HG03558 (cell line): ENCODE data around the gene SMIM35.
A peak's percentile ranks its signal among the peaks of the same experiment; 100 is the strongest.
"Not testable (repeated sequence)": the region's sequence is repeated elsewhere in the genome, so short reads cannot be mapped to it uniquely, and the experiment has no call there.

Source experiments
- ATAC-seq: cut with Tn5 transposase; IDR thresholded peaks from one replicate; pipeline ENCODE4 v1.9.1; 2021; ENCODE audit warnings: moderate number of reproducible peaks; ENCODE audit not compliant: unreplicated experiment; ENCODE audit errors: extremely low read depth

The SMIM35 gene

DNA sequence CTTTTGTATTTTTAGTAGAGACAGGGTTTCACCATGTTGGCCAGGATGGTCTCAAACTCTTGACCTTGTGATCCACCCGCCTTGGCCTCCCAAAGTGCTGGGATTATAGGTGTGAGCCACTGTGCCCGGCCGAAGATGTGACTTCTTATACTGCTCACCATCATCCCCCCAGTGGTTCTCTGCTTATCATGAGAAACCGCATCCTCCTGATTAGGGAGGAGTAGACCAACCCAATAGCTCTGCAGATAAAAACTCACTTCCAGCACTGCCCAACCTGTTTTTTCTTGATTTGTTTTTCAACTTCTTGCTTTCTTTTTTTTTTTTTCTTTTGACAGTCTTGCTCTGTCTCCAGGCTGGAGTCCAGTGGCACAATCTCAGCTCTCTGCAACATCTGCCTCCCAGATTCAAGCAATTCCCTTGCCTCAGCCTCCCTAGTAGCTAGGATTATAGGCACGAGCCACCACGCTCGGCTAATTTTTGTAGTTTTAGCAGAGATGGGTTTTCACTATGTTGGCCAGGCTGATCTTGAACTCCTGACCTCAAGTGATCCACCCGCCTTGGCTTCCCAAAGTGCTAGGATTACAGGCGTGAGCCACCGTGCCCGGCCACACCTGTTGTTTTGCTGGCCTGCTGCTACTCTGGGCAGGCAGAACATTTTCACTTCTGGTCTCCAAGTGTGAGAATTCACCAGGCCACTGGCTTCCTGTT is 79.0 kb downstream of the SMIM35 start:
- not testable (repeated sequence) for ATAC-seq

DNA sequence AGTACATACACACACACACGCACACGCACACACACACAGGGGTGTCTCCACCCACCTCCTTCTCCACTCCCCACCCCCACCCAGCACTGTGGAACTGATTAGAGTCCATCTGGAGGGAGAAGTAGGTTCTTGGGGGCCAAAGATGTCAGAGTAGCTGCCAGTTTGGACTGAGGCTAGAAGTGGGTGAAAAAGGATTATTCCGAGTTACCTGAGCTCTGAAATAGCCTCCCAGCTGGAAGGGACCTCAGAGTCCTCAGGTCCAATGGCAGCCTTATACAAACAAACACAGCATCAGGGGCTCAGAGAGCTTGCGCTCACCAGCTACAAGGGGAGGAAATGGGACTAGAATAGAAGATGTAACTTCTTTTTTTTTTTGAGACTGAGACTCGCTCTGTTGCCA is 79.7 kb downstream of the SMIM35 start:
- ATAC-seq = no peak

DNA sequence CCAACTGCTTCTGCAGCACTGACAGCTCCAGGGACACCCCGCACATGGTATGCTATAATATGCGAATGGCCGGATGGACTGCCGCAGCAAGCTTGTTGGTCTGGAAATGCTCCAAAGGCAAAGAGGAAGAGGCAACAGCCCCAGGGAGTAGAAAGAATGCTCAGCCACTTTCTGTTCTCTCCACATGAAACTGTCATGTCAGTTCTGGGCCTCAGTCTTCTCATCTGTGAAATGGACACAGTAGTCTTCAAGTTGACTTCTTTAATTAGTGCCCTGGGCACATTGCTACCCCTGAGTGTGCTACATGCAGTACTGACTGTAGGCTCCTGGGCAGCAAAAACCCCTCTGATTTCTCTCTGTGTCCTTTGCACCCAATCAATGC is 80.6 kb downstream of the SMIM35 start:
- no peak for ATAC-seq

DNA sequence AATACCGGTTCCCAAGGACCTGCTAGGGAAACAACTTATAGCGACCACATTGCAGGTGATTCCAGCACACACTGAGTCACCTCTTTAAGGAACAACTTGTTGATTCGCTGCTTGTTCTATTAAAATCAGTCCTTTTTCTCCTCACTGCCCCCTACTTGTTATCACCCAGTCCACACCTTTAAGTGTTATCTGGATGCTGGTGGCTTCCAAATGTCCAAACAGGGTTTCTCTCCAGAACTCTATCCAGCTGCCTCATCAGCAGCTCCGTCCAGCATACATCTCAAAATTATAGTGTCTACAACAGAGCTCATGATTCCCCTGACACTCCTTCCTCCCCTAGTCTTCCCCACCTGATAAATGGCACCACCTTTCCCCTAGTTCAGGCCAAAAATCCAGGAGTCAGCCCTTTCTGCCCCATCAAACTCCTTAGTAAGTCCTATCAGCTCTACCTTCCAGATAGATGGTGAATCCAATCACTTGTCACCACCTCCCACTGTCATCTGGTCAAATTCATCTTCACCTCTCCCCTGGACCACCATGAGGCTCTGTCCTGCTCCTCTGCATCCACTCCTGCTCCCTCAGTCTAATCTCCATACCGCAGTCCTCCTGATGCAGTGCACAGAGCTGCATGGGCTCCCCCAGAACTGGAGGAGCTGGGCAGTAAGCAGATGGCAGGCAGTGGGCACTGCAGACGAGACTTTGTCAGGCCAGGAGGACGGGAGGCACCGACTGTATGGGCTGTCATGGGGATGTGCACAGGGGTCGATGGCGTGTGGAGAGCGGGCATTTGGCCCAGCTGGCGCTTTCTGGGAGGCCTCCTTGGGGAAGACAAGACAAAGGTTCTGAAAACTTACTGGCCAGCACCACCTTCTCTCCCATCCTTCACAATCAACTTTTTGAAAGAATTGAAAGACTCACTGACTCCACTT is 81.3 kb downstream of the SMIM35 start:
- ATAC-seq = no peak

DNA sequence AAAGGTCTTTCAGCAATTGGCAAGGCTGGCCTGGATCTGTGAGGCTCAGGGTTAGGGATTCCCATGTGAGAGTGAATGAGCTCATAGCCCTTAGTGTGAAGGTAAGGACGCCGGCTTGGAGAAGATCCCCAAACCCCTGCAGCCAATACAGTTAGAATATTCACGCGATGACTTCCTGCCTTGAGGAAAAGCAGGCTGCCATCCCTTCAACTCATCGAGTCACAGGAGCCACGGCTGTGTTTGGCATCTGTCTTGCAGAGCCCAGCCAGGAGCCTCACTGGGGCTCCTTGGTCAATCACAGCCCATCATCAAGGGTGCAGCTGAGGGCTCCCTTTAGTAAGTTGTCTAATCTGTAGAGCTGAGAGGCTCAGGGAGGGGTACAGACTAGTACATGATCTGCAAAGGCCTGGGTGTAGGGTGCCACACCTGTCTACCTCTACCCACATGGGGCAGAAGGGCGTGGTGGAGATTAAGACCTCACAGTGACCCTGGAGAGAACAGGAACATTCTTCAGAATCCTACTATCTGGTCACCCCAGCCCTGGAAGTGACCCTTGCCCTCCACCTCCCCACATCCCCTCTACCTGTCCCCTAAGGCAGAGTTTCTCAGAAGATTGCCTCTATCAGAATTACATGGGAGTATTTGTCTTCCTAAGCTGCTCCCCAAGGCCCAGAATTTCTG is 82.1 kb downstream of the SMIM35 start:
- ATAC-seq = no peak

DNA sequence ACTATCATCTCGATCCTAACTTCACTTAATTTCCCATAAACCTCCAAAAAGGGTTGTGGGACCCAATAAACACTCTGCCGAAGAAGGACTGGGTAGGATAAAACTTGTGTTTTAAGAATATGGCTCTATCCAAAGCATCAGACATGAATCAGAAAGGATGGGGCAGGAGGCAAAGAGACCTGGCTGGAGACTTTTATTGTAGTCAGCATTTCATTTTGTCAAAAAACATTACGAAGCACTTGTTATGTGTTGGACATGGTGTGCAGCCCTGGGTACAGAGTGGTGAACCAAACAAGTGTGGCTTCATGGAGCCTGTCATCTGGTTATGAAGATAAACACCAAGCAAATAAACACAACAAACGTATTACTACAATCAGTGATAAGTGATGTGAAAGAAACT is 83.3 kb downstream of the SMIM35 start:
- ATAC-seq = no peak

DNA sequence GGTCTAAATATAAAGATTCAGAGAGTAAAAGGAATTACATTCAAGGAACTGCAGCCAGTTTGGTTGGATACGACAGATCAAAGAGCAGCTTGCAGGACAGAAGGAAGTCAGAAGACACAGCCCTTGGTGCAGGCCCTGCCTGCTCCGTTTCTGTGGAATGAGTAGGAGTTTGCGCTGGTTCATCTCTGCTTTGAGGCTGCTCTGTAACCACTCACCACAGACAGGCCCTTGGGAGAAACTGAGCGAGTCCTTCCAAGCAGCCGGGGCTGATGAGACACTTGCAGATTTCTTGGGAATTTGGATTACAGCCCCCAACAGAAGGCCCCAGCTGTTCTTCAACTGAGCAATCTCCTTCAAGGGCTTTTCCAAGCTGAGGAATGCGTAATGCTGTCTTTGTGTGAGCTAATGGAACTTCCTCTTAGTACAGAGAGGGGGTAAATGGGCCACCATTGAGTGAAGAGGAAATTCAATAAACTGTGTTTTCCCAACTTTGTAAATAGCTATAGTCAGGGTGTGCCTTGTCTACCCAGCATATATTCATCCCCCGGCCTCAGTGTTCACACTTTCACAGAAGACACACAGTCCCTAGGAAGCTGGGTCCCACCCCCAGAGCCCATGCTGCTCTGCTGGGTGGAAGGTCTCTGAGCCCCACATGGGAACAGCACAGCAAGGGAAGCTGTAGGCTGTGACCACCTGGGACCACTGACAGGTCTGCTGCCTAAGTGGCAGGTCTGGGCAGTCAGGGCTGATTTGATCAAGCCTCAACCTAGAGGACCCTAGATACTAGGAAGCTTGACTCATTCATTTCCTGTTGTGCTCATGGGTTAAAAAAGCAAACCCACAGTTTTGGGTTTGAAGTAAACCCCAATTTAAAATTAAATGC is 84.0 kb downstream of the SMIM35 start:
- no peak for ATAC-seq

DNA sequence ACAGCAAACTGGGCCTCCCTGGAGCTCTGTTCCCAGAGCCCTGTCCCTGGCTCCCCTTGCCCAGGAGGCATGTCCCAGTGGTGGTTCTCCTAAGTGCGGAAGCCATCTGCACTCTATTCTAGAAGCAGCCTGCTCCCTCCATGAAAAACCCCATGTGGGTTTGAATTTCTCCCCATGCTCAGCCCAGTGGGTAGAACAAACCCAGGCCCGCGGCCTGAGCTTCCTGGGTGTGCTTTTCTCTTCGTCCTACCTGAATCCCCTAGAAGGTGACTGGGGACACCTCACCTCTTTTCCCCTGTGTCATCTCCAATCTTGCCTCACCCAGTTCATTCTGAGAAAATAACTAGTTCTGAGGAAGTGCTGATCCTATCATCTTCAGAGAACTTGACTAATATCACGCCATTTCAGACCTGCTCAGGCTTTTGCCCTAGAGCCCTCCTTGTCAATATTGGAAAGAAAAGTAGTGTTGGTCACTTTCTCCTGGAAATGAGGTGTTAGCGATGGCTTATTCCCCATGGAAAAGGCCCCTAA is 84.7 kb downstream of the SMIM35 start:
- ATAC-seq = no peak

DNA sequence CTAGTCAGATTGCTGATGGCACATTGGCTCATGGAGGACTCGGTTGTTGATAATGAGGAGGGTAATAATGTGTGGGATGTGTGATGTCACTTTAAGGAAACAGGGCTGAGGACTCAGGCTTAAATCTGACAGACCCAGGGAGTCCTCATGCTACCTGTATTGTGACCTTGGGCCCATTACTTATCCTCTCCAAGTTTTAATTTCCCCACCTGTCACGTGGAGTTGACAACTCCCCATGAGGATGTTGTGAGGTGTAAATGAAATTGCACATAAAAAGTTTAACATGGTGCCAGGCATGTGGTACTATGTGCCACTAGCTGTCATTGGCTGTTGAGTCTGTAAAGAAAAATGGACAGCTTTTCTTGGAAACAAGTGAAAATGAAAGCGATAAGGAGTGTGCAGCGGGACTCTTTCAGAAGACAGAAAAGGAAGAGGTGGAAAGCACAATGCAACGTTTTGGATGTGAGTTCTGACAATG is 85.2 kb downstream of the SMIM35 start:
- ATAC-seq = no peak

DNA sequence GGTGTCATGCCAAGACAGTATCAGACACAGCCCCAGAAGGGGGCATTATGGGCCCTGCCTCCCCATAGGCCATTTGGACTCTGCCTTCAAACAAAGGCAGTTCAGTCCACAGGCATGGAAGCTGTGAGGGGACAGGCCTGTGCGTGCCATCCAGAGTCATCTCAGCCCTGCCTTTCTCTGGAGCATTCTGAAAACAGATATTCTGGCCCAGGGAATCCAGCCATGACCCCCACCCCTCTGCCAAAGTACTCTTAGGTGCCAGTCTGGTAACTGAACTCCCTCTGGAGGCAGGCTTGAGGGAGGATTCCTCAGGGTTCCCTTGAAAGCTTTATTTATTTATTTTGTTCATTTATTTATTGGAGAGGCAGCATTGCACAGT is 85.9 kb downstream of the SMIM35 start:
- no peak for ATAC-seq

DNA sequence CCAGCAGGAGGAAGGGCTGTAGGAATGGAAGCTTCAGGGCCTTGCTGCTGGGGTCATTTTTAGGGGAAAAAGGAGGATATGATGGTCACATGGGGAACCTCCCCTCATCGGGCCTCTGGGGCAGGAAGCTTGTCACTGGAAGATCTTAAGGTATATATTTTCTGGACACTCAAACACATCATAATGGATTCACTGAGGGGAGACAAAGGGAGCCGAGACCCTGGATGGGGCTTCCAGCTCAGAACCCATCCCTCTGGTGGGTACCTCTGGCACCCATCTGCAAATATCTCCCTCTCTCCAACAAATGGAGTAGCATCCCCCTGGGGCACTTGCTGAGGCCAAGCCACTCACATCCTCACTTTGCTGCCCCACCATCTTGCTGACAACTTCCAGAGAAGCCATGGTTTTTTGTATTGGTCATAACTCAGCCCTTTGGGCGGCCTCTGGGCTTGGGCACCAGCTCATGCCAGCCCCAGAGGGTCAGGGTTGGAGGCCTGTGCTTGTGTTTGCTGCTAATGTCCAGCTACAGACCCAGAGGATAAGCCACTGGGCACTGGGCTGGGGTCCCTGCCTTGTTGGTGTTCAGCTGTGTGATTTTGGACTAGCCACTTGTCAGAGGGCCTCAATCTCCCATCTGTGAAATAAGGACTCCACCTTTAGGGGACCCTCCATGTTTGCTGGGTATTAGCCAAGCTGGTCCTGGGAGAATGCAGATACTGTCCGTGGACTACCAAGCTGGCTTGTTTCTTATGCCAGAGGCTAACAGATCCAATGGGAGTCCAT is 86.5 kb downstream of the SMIM35 start:
- no peak for ATAC-seq

DNA sequence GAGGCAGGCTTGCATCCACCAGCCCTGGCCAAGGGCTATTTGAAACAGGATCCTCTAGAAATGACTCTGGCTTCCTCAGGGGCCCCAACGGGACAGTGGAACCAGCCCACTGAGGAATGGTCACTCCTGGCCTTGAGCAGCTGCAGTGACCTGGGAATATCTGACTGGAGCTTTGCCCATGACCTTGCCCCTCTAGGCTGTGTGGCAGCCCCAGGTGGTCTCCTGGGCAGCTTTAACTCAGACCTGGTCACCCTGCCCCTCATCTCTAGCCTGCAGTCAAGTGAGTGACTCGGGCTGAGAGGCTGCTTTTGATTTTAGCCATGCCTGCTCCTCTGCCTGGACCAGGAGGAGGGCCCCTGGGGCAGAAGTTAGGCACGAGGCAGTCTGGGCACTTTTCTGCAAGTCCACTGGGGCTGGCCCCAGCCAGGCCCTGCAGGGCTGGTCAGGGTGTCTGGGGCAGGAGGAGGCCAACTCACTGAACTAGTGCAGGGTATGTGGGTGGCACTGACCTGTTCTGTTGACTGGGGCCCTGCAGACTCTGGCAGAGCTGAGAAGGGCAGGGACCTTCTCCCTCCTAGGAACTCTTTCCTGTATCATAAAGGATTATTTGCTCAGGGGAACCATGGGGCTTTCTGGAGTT is 87.3 kb downstream of the SMIM35 start:
- no peak for ATAC-seq

DNA sequence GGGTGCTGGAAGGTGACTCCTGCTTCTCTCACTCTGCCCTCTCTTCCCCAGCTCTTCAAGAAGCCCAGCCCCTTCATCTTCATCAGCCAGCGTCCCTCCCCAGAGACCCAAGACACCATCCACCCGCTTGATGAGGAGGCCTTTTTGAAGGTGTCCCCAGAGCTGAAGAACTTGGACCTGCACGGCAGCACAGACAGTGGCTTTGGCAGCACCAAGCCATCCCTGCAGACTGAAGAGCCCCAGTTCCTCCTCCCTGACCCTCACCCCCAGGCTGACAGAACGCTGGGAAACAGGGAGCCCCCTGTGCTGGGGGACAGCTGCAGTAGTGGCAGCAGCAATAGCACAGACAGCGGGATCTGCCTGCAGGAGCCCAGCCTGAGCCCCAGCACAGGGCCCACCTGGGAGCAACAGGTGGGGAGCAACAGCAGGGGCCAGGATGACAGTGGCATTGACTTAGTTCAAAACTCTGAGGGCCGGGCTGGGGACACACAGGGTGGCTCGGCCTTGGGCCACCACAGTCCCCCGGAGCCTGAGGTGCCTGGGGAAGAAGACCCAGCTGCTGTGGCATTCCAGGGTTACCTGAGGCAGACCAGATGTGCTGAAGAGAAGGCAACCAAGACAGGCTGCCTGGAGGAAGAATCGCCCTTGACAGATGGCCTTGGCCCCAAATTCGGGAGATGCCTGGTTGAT is 88.0 kb downstream of the SMIM35 start:
- no peak for ATAC-seq

DNA sequence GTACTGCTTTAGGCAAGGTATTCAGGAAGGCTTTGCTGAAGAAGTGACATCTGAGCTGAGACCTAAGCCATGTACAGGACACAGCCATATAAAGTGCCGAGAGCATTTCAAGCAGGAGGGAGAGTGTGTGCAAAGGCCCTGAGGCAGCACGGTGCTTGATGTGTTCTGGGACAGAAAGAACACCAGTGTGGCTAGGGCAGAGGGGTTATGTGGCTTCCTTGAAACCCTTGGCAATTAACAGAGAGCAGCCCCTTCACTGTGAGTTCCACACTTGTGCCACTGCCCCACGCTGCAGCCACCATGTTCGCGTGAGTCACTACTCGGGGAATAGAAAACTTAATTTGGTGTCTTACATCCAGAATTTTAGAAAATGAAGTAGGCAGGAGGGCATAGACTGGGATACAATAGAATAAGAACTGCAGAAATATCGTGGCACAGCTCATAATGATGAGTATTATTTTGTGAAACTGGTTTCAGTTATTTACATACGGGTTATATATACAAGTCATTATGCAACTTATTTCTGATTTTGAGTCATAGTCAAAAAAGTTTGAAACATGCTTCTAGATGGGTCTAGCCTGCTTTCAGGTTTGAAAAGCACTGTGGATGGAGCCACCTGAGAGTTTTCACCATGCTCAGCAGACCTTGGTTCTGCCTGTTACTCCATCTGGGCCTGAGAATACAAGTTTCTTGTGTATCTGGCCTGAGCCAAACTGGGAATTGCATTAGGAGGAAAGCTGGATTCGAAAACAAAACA is 88.8 kb downstream of the SMIM35 start:
- ATAC-seq = peak; percentile 53

DNA sequence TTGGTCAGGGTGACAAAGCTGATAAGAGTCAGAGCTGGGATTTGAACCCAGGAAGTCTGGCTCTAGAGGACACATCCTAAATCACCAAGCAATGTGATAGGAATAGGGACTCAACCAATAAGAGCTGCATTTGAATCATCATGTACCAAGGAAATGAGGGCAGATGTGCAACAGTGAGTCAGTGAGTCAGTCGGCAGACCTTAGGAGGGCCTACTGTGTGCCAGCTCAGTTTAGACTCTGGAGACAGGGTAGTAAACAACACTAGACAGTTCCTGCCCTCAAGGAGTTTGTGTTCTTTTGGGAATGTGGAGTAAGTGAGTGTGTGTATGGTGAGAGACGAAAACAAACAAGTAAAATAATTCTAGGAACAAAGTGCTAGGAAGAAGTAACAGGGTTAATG is 89.4 kb downstream of the SMIM35 start:
- no peak for ATAC-seq

DNA sequence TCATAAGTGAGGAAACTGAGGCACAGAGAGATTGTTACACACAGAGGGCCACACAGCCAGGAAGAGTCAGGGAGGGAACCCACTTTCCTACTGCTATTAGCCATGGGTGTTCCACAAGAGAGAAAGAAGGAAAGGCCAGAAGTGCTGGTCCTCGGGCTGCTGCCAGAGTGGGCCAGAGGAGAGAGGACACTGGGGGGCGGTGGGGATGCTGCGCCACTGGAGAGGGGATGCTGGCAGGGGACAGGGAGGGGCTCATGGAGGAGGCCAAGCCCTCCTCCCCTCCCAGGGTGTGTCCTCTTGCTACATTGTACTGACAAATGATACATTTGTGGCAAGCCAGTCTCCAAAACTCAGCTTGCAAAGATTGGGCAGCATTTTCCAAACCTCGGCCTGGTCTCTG is 90.7 kb downstream of the SMIM35 start:
- no peak for ATAC-seq

DNA sequence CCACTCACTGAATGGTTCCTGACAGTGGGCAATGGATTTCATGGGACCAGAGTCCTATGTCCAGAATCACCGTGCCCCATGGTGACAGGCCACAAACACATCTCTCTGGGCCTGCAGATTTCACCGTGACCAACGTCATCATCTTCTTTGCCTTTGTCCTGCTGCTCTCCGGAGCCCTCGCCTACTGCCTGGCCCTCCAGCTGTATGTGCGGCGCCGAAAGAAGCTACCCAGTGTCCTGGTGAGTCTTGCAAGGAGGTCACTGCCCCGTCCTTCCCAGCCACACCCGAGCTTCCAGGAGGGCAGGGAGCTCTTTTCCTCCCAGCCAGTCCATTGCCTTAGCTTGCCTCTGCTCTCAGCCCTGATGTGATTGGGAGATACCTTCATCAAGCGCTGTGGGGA is 91.3 kb downstream of the SMIM35 start:
- ATAC-seq = no peak
